PFSK-1 (cell line): ENCODE measurements around the gene KRTAP12-2.

Experiments used
- FOXP2 ChIP-seq: optimal IDR thresholded peaks from 2 replicates; pipeline ENCODE3; 2011; ENCODE audit warnings: borderline replicate concordance, control low read depth, inconsistent platforms; ENCODE audit not compliant: insufficient read depth; ENCODE audit errors: extremely low read length, extremely low read depth
- POLR2AphosphoS5 ChIP-seq: IDR thresholded peaks from 2 replicates; pipeline ENCODE4 v1.6.1; 2012; ENCODE audit warnings: low read depth, mild to moderate bottlenecking, control low read depth, low read length, moderate library complexity
- REST ChIP-seq, 2 experiments: IDR thresholded peaks; 2 replicates each; pipeline versions ENCODE4 v1.6.1 to v1.8.0; 2011 to 2012; ENCODE audit warnings: low read depth in 2 of 2, low read length in 2 of 2, control low read depth in 1 of 2, inconsistent platforms in 1 of 2, mild to moderate bottlenecking in 1 of 2, moderate library complexity in 1 of 2; ENCODE audit not compliant: insufficient read depth in 1 of 2
- SIN3A ChIP-seq: IDR thresholded peaks from 2 replicates; pipeline ENCODE4 v1.6.1; 2012; ENCODE audit warnings: mild to moderate bottlenecking, low read length, moderate library complexity, borderline replicate concordance; ENCODE audit not compliant: insufficient read depth

- TF ChIP-seq POLR2AphosphoS5 (no peak), REST (IDR thresholded peaks at IDR 0.05; ENCODE audit: insufficient read depth in 1 of 2, low read depth in 2 of 2, low read length in 2 of 2) (no peak), SIN3A (no peak), FOXP2 (no peak)
Measured at GRCh38 chr21:44643741-44644310, 22.9 kb downstream of the KRTAP12-2 start.
